ENCODE results near the gene PRPS2. TPM values are rescaled to one million over a fixed set of nuclear protein-coding genes. Genes with fewer than 3 reads are reported as not detected.

PRPS2 gene
- total and polyA plus RNA-seq, 2 of the 8 experiments (the other 6 are each of a cell fraction or from before 2014, with no cell fraction given): 11.8 to 31.4 TPM

DNA sequence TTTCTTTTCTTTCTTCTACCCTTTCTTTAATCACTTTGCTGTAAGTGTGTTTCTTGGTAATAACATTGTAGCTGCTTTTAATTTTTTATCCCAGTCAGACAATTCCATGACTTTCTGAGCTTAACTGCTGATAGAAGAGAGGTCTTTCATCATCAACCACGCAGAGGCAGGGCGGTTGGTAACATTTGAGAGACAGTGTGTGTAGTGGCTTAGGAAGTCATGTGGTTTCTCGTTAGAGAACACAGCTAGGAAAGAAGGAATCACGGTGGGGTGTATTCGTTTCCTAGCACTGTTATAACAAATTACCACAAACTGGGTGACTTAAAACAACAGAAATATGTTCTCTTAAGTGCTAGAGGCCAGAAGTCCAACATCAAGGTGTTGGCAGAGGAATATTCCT is 11.5 kb downstream of the PRPS2 start:
- Histone ChIP-seq H3K36me3 (ENCODE audit: control insufficient read depth in 2 of 4, insufficient read depth in 4 of 4, low read length in 3 of 4) (peaks cover 0 to 23% (median 3%) of the 10 kb centered on the region in 4 experiments; a peak in 4 of 8 replicates), H2BK15ac (ENCODE audit: low read length) (no peak overlapping the region), H3K18ac (ENCODE audit: extremely low read depth, low read length) (no peak overlapping the region), H3K79me2 (ENCODE audit: control insufficient read depth in 1 of 2, insufficient read depth in 2 of 2, low read length in 2 of 2) (no peaks in the 10 kb centered on the region), H2BK5ac (ENCODE audit: low read depth, low read length) (no peak overlapping the region), H3K4ac (replicated peaks; ENCODE audit: insufficient read length, low read depth, low read length) (no peak overlapping the region), H3K27me3 (replicated peaks in 1 of 4; ENCODE audit: control insufficient read depth in 3 of 4, extremely low read depth in 1 of 4, insufficient read depth in 3 of 4, low read length in 3 of 4) (no peaks in the 10 kb centered on the region), H3K56ac (replicated peaks; ENCODE audit: insufficient read length, low read depth, low read length) (no peak overlapping the region), H3K27ac (ENCODE audit: low read depth, low read length) (no peak overlapping the region), H3K9me3 (ENCODE audit: insufficient read depth in 2 of 2, low read depth in 1 of 2, low read length in 1 of 2) (no peaks in the 10 kb centered on the region), H2BK20ac (ENCODE audit: low read length) (no peak overlapping the region), H4K8ac (ENCODE audit: extremely low read depth, insufficient read depth, low read length) (no peak overlapping the region), H4K20me1 (replicated peaks in 1 of 2; ENCODE audit: control insufficient read depth in 1 of 2, insufficient read depth in 2 of 2, low read length in 2 of 2) (no peaks in the 10 kb centered on the region), H3K4me1 (replicated peaks in 1 of 4; ENCODE audit: control insufficient read depth in 3 of 4, insufficient read depth in 4 of 4, low read length in 3 of 4) (no peaks in the 10 kb centered on the region), H2BK120ac (replicated peaks; ENCODE audit: low read depth, low read length) (no peak overlapping the region), H3K23me2 (ENCODE audit: low read depth, low read length) (no peaks in the 10 kb centered on the region), H3K4me2 (ENCODE audit: insufficient read depth in 1 of 2, low read depth in 2 of 2, low read length in 2 of 2) (no peak overlapping the region), H2AFZ (ENCODE audit: low read length) (no peak overlapping the region), H3K9ac (replicated peaks in 1 of 4; ENCODE audit: extremely low read depth in 1 of 4, low read depth in 3 of 4, low read length in 3 of 4) (no peak overlapping the region), H3K23ac (ENCODE audit: insufficient read length) (no peak overlapping the region), H4K91ac (replicated peaks; ENCODE audit: insufficient read length, low read length) (no peak overlapping the region), H3K4me3 (ENCODE audit: extremely low read depth in 1 of 4, insufficient read depth in 2 of 4, low read depth in 3 of 4, low read length in 4 of 4) (no peak overlapping the region), H3K14ac (ENCODE audit: insufficient read length) (no peak overlapping the region), H2AK5ac (ENCODE audit: low read depth, low read length) (no peak overlapping the region), H3K79me1 (ENCODE audit: low read depth, low read length) (no peaks in the 10 kb centered on the region), H2BK12ac (ENCODE audit: low read depth, low read length) (no peak overlapping the region), H4K5ac (ENCODE audit: insufficient read length, low read depth, low read length) (no peak overlapping the region)
- CTCF ChIA-PET (ENCODE audit: partially characterized antibody): interaction anchor here (1.5 kb wide), 1 partner anchor 9 kb away, joined by 4 read pairs; no protein-coding TSS in a partner anchor
- POLR2A ChIA-PET (ENCODE audit: partially characterized antibody): interaction anchor here (1.0 kb wide), 1 partner anchor 11 kb away, joined by 3 read pairs; no protein-coding TSS in a partner anchor
- DNase-seq (ENCODE audit: low read depth in 1 of 2, low spot score in 2 of 2) (no peak), FAIRE-seq (no peak)
- WGBS, 2 experiments (ENCODE audit: extremely low coverage in 1 of 2, insufficient coverage in 1 of 2, insufficient read length in 1 of 2, insufficient replicate concordance in 2 of 2, low coverage in 1 of 2, low lambda C conversion rate in 2 of 2, missing lambda C conversion rate in 1 of 2): 87% methylated on average over 5 of the region's 5 CpGs; no CpG with 5 or more reads in 1 of the 2 experiments
- TF ChIP-seq TAF7 (optimal IDR thresholded peaks at IDR 0.05; ENCODE audit: borderline replicate concordance, low read depth, low read length): no peak
- no peak for TF ChIP-seq JUND (IDR thresholded peaks at IDR 0.05; ENCODE audit: low read length)
- no peak for TF ChIP-seq SAP30 (IDR thresholded peaks at IDR 0.05; ENCODE audit: insufficient read depth, insufficient replicate concordance, low read length)
- no peak for TF ChIP-seq POLR2A (IDR thresholded peaks at IDR 0.05; ENCODE audit: control extremely low read depth in 1 of 2, low read depth in 2 of 2, low read length in 2 of 2)
- no peak for TF ChIP-seq TBP (IDR thresholded peaks at IDR 0.05; ENCODE audit: low read depth, low read length)
- no peak for TF ChIP-seq EGR1 (IDR thresholded peaks at IDR 0.05; ENCODE audit: borderline replicate concordance, low read depth, low read length)
